K562 treated with DMSO at 1 percent for 4 hours (cell line): Measurements from ENCODE around the gene NT5C1A. TPM values are rescaled to one million over a fixed set of nuclear protein-coding genes. Genes with fewer than 3 reads are reported as not detected.

Experiments used
- total RNA-seq: library from RNA; unstranded; fragments of 300-600 nt; gene quantifications from 2 replicates; pipeline ENCODE4 v1.2.3, GENCODE V29; 2022; ENCODE audit not compliant: insufficient read depth

NT5C1A gene
- total RNA-seq, result not detected in 2 replicates

DNA sequence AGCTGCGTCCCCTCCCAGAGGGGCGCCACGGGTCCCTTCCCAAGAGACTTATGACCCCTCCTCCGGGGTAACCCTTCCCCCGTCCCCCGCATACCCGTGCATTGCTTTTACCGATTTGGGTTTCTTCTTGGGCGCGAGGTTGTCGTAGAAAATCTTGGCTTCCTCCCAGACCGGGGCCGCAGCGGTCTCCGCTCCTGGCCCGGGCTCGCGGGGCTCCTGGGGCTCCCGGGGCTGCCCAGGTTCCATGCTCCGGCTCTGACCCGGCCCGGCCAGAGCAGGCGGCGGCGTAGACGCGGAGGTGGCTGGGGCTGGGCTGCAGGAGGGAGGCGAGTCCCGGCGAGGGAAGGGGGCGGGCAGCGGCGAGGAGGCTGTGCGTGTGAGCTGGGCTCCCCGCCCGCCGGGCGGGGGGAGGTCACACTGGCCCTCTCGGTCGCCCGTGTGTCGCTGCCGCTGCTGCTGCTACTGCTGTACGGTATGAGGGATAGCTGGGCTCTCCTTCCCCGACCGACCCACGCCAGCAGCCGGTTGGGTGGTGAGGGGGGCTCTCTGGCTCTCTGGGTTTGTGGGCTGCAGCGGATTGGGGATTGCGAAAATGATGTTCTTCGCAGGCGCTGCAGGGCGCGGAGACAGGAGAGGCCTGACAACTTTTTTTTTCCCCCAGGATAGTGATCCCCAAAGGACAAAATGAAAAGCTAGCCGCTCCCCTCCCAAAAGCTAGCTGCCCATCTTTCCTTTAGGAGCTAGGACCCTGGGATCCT lies at the start of gene NT5C1A:
Gene NT5C1A, minus strand, starts transcription at position 315 of the 758 bp plus-strand sequence. Its CDS starts 69 bp downstream, at position 246.

DNA sequence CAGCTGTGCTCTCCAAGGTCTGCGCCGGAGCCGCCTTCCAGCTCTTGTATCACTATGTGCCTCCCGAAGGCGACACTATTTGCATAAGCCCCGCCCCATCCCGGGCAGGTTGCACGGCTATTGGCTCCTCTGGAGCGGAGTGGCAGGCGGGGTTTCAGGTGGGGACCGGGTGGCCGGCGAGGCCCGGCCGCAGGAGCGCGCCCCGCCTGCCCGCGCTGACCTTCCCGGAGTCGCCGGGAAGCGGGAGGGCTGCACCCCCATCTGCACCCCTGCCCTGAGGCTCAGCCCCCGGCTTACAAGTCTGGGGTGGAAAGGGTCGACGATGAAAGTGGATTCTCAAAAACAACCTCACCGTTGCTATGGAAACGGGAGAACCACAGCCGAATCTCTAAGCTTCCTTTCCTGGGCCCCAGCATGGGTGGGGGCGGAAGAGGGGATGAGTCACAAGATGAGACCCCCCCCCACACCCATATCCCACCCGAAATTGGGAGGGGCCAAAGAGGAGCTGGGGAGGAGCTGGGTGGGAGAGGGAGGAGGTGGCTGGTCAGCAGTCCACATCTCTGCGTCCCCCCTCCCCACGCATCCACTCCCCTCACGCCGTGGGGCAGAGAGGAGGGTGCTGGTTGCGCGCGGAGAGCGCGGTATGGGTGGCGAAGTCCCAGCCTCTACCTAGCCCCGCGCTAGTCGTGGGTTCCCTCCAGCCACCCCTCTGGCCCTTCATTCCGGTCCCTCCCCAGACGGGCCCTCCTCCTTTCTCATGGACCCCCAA lies 19.7 kb upstream of the NT5C1A start, which contains the start of gene HPCAL4:
Gene HPCAL4, minus strand, starts transcription at position 51 of the 769 bp plus-strand sequence. CDS start 6,830 bp downstream, outside the sequence.

DNA sequence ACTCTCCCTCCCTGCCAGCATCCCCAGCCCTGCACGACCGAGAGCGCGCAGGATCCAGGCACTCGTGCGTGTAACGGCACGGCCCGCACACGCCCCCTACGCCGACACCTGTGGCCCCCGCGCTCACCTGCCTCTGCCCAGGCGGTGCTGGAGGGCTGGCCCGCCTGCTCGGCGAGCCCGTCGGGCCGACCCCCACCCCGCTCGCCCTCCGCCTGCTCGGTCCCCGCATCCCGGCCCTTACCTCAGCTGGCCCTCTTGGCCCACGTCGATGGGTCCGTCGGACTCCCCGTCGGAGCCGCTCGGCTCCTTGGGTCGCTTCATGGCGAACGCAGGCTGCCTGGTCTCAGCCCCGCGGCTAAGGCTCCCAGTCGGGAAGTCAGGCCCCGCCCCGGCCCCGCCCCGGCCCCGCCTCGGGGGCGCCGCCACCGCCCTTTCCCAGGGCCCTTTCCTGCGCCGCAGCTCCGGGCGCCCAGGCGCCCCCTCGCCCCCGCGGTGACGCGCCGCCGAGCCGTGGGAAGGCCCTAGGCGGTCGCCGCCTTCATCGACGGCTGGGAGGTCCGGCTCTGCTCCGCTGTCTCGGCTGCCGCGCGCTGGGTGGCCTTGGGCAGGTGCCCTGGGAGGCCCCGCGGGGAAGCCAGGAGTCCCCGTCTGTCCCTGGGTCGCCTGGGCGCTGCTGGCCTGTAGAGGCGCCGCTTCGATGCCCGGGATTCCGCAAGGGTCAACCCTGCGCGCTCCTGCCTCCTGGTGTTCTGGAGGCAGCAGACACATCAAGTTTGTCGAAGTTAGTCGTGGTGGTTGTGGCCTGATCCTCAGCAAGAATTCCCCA lies 32.4 kb downstream of the NT5C1A start, which contains the start of gene HEYL:
Gene HEYL, minus strand, starts transcription at position 339 of the 826 bp plus-strand sequence. Its CDS starts 18 bp downstream, at position 321.

Other genes starting within 250 kb of the NT5C1A start
- gene BMP8A, start 180.5 kb downstream of the NT5C1A start, total RNA-seq, result not detected in 2 replicates
- 191 and 194 TPM in 2 replicates for gene PABPC4, start 95.3 kb downstream of the NT5C1A start, total RNA-seq
- gene HEYL, start 32.5 kb downstream of the NT5C1A start, total RNA-seq, result 0.67 and 1.1 TPM in 2 replicates
- not detected in 2 replicates for gene HPCAL4, start 19.3 kb upstream of the NT5C1A start, total RNA-seq
- gene PPIE, start 66.8 kb upstream of the NT5C1A start, total RNA-seq, result 103 and 113 TPM in 2 replicates
- 0.98 TPM in 1 of 2 replicates, not detected in the other for gene OXCT2, start 99.2 kb upstream of the NT5C1A start, total RNA-seq
- 1.3 TPM in 2 replicates for gene BMP8B, start 116.8 kb upstream of the NT5C1A start, total RNA-seq
- 31.5 and 35.9 TPM in 2 replicates for gene TRIT1, start 211.4 kb upstream of the NT5C1A start, total RNA-seq
- 9.2 and 13.3 TPM in 2 replicates for gene MYCL, start 229.8 kb upstream of the NT5C1A start, total RNA-seq